Spleen (tissue), 7 donors: Measurements from ENCODE around the gene SFTPA2.

ENCODE experiments used
- CTCF ChIP-seq, 11 experiments: fragments of 200-600 bp in 7 of 11; fragments of 450-650 bp in 4 of 11; sonication (generic) in 4 of 11; IDR thresholded peaks in 8 of 11; conservative IDR thresholded peaks in 3 of 11; 1 replicate in 7 of 11; 2 replicates in 4 of 11; pipeline versions ENCODE4 v1.4.0 to v1.8.0; 2016 to 2021; ENCODE audit warnings: antibody characterized with exemption in 11 of 11, inconsistent platforms in 4 of 11, mild to moderate bottlenecking in 1 of 11
- POLR2AphosphoS5 ChIP-seq, 3 donors: sonication (generic); formaldehyde crosslinking; IDR thresholded peaks; one replicate each; pipeline ENCODE4 v1.5.1; 2017; ENCODE audit warnings: antibody characterized with exemption in 3 of 3
- donor health status: DM: no; HTN: no; CAD: no; lungs with moderate emphysema.
- donor health status: DM: no; HTN: no; CAD: no.
- donor health status: DM: no; HTN: no; CAD: no.

GRCh38 chr10:79595510-79595909 is 35.3 kb upstream of the SFTPA2 start:
- no peak for TF ChIP-seq CTCF (IDR thresholded peaks at IDR 0.05 in 8 of 11, conservative IDR thresholded peaks at IDR 0.05 in 3 of 11)
- TF ChIP-seq POLR2AphosphoS5 (IDR thresholded peaks at IDR 0.05): no peak
